WTC11 (cell line): ENCODE data around the gene MIB1. TPM values are rescaled to one million over a fixed set of nuclear protein-coding genes. Genes with fewer than 3 reads are reported as not detected.

Experiments
- ATAC-seq: fragments of 200-7000 bp; cut with Tn5 transposase; 2 replicates; pipeline ENCODE4 v1.10.0; 2021; ENCODE audit warnings: mild to moderate bottlenecking, moderate library complexity
- CTCF ChIA-PET: fragments of 300-600 bp; sonication (Branson Sonifier 250); formaldehyde crosslinking; loops from one replicate; lab custom pipeline; 2021; ENCODE audit warnings: antibody characterized with exemption; lab: Charles Lee
- POLR2A ChIA-PET: fragments of 350-600 bp; sonication (Branson Sonifier 250); formaldehyde crosslinking; loops from one replicate; lab custom pipeline; 2021; ENCODE audit warnings: antibody characterized with exemption; lab: Charles Lee
- DNase-seq: peaks from one replicate; pipeline ENCODE4 v3.0.0; 2021; ENCODE audit warnings: low spot score
- H3K27ac Mint-ChIP-seq: 2 replicates; pipeline ENCODE4 v1.8.0; 2021; ENCODE audit warnings: mixed read lengths
- H3K27me3 Mint-ChIP-seq: 2 replicates; pipeline ENCODE4 v1.8.0; 2021; ENCODE audit warnings: low read depth, mild to moderate bottlenecking, moderate library complexity, mixed read lengths
- H3K36me3 Mint-ChIP-seq: 2 replicates; pipeline ENCODE4 v1.8.0; 2021; ENCODE audit warnings: mixed read lengths
- H3K4me1 Mint-ChIP-seq: 2 replicates; pipeline ENCODE4 v1.8.0; 2022; ENCODE audit warnings: mixed read lengths
- H3K4me3 Mint-ChIP-seq: 2 replicates; pipeline ENCODE4 v1.8.0; 2021; ENCODE audit warnings: mild to moderate bottlenecking, moderate library complexity, mixed read lengths
- H3K9me3 Mint-ChIP-seq: 2 replicates; pipeline ENCODE4 v1.8.0; 2021; ENCODE audit warnings: mixed read lengths
- AFF4 ChIP-seq: sonication (generic); formaldehyde crosslinking; IDR thresholded peaks from 2 replicates; pipeline ENCODE4 v1.8.1; 2023; ENCODE audit warnings: mild to moderate bottlenecking, missing genetic modification reagents, borderline replicate concordance
- ELF4 ChIP-seq: sonication (generic); formaldehyde crosslinking; IDR thresholded peaks from 2 replicates; pipeline ENCODE4 v1.8.1; 2022; ENCODE audit warnings: low read depth, mild to moderate bottlenecking, moderate library complexity, missing genetic modification reagents
- ETV6 ChIP-seq: sonication (generic); formaldehyde crosslinking; IDR thresholded peaks from 2 replicates; pipeline ENCODE4 v1.8.1; 2022; ENCODE audit warnings: mild to moderate bottlenecking, missing genetic modification reagents
- GRHL2 ChIP-seq: fragments of 250-450 bp; sonication (Bioruptor Pico); IDR thresholded peaks from 2 replicates; pipeline ENCODE4 v1.8.0; 2022; ENCODE audit warnings: mild to moderate bottlenecking, moderate library complexity; ENCODE audit not compliant: insufficient replicate concordance, severe bottlenecking
- IRF2 ChIP-seq: sonication (generic); formaldehyde crosslinking; IDR thresholded peaks from 2 replicates; pipeline ENCODE4 v1.8.0; 2022; ENCODE audit warnings: low read depth, missing genetic modification reagents, borderline replicate concordance
- JAZF1 ChIP-seq: fragments of 250-450 bp; sonication (Bioruptor Pico); IDR thresholded peaks from 2 replicates; pipeline ENCODE4 v1.9.0; 2021; ENCODE audit warnings: moderate library complexity, mild to moderate bottlenecking, inconsistent platforms
- MYBL2 ChIP-seq: sonication (generic); formaldehyde crosslinking; IDR thresholded peaks from 2 replicates; pipeline ENCODE4 v1.8.1; 2023; ENCODE audit warnings: mild to moderate bottlenecking, moderate library complexity, missing genetic modification reagents
- NFATC4 ChIP-seq: fragments of 250-450 bp; sonication (Bioruptor Pico); IDR thresholded peaks from 2 replicates; pipeline ENCODE4 v1.9.0; 2021; ENCODE audit warnings: mild to moderate bottlenecking
- NR2C2 ChIP-seq: sonication (generic); formaldehyde crosslinking; IDR thresholded peaks from 2 replicates; pipeline ENCODE4 v1.8.0; 2022; ENCODE audit warnings: mild to moderate bottlenecking, missing genetic modification reagents
- PRRX2 ChIP-seq: fragments of 250-450 bp; sonication (Bioruptor Pico); IDR thresholded peaks from 2 replicates; pipeline ENCODE4 v1.8.0; 2021; ENCODE audit warnings: mild to moderate bottlenecking
- RELA ChIP-seq: sonication (generic); formaldehyde crosslinking; IDR thresholded peaks from 2 replicates; pipeline ENCODE4 v1.8.1; 2022; ENCODE audit warnings: missing genetic modification reagents, mild to moderate bottlenecking, borderline replicate concordance
- SMAD3 ChIP-seq: sonication (generic); formaldehyde crosslinking; IDR thresholded peaks from 2 replicates; pipeline ENCODE4 v1.8.0; 2022; ENCODE audit warnings: missing genetic modification reagents, mild to moderate bottlenecking, borderline replicate concordance
- SP1 ChIP-seq: sonication (generic); formaldehyde crosslinking; conservative IDR thresholded peaks from 2 replicates; pipeline ENCODE4 v1.8.1; 2022; ENCODE audit warnings: missing genetic modification reagents
- TEAD1 ChIP-seq: sonication (generic); formaldehyde crosslinking; IDR thresholded peaks from 2 replicates; pipeline ENCODE4 v1.8.0; 2022; ENCODE audit warnings: mild to moderate bottlenecking, missing genetic modification reagents
- ZBTB43 ChIP-seq: sonication (generic); formaldehyde crosslinking; IDR thresholded peaks from 2 replicates; pipeline ENCODE4 v1.8.1; 2023; ENCODE audit warnings: mild to moderate bottlenecking, missing genetic modification reagents
- ZNF232 ChIP-seq: sonication (generic); formaldehyde crosslinking; IDR thresholded peaks from 2 replicates; pipeline ENCODE4 v1.8.0; 2022; ENCODE audit warnings: mild to moderate bottlenecking, missing genetic modification reagents
- ZNF671 ChIP-seq: fragments of 250-450 bp; sonication (Bioruptor Pico); IDR thresholded peaks from 2 replicates; pipeline ENCODE4 v1.8.0; 2021; ENCODE audit warnings: mild to moderate bottlenecking
- total RNA-seq: library from RNA; stranded (reverse); gene quantifications from 3 replicates; pipeline ENCODE4 v1.2.3, GENCODE V29; 2021
- TF ChIP-seq, protein P1 (sequence below): fragments of 250-450 bp; sonication (Bioruptor Pico); conservative IDR thresholded peaks from 2 replicates; pipeline ENCODE4 v1.9.0; 2021; ENCODE audit warnings: mild to moderate bottlenecking
- TF ChIP-seq, protein P2 (sequence below): sonication (generic); formaldehyde crosslinking; IDR thresholded peaks from 2 replicates; pipeline ENCODE4 v1.8.0; 2022; ENCODE audit warnings: mild to moderate bottlenecking, missing genetic modification reagents
- TF ChIP-seq, protein P3 (sequence below): fragments of 250-450 bp; sonication (Bioruptor Pico); IDR thresholded peaks from 2 replicates; pipeline ENCODE4 v1.9.0; 2021; ENCODE audit warnings: moderate library complexity, mild to moderate bottlenecking, inconsistent platforms, borderline replicate concordance
- TF ChIP-seq, protein P4 (sequence below): sonication (generic); formaldehyde crosslinking; conservative IDR thresholded peaks from 2 replicates; pipeline ENCODE4 v1.8.1; 2023; ENCODE audit warnings: mild to moderate bottlenecking, low read depth, missing genetic modification reagents, moderate library complexity
- TF ChIP-seq, protein P5 (sequence below): sonication (generic); formaldehyde crosslinking; IDR thresholded peaks from 2 replicates; pipeline ENCODE4 v1.8.1; 2022; ENCODE audit warnings: missing genetic modification reagents, borderline replicate concordance

The MIB1 gene
- total RNA-seq, 1 experiment from 2014 or later, result 63.9 TPM

DNA sequence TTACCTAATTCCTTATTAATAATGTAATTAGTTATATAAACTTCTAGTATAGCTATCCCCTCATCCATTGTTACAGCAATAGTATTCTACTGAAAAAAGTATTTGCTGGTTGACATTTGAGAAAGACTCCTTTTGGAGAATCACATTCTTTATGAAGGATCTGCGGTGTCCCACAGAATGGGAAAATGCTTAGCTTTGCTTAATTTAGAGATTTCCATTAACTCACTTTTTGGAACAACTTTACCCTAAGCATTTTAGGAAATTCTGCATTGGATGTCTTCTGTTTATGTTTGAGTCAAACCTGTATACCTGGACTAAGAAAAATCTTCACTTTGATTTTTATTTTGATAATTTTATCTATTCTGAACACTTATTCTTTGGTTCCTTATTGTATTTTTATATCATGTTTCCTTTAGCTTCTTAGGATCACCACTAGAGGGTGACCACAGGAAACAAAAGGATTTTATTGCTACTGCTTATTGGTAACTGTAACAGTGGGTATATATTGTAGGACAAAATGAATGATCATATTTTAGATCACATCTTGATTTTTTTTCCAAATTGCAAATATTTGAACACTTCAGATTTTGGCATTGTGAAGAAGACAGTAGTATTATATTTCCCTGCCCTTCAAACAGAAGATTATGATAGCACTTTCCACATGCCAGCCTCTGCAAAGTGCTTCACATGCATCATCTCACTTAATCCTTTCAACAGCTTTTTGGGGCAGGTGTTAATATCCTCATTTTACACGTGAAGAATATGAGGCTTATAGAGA is 79.6 kb downstream of the MIB1 start:
- DNase-seq (no peak), ATAC-seq (no peak)
- Mint-ChIP-seq H3K9me3 (no peaks in the 10 kb centered on the region), H3K4me3 (no peak overlapping the region), H3K27me3 (no peaks in the 10 kb centered on the region), H3K27ac (no peak overlapping the region), H3K4me1 (peaks cover 8% of the 10 kb centered on the region)
- CTCF ChIA-PET, result interaction anchor here (0.6 to 1.8 kb wide), 14 partner anchors 9 to 219 kb away, joined by 3 to 29 read pairs (median 4); partner anchors contain the start of genes ESCO1 and MIB1
- POLR2A ChIA-PET, result no interaction called here
- no peak for TF ChIP-seq ETV6 (CRISPR knock-in tag)
- no peak for TF ChIP-seq TEAD1 (CRISPR knock-in tag)
- TF ChIP-seq NFATC4 (CRISPR knock-in tag), result no peak
- TF ChIP-seq JAZF1 (CRISPR knock-in tag), result no peak
- TF ChIP-seq MYBL2 (CRISPR knock-in tag), result no peak
- TF ChIP-seq, protein P1, sequence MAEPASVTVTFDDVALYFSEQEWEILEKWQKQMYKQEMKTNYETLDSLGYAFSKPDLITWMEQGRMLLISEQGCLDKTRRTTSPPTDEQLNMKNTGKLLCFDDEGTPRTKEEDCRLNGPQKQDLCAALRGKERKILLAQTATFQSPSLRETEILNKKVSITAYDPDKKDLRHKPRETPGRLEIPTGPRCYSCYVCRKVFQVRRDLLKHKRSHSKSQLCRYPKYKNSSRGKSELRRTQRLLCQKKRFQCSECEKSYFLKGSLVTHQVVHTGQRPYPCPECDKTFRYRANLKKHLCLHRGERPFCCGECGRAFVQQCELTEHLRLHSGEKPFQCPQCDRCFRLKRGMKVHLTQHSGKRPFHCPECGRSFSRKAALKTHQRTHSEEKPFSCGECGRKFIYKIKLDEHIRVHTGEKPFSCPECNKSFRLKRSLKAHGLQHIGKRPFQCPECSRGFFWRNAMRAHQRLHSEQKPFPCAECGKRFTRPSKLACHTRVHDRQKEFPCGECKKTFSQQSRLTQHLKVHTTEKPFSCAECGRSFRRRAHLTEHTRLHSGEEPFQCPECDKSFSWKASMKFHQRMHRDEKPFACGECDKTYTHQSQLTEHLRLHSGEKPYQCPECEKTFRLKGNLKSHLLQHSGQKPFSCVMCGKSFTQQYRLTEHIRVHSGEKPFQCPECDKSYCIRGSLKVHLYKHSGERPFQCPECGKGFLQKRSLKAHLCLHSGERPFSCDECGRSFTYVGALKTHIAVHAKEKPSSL (CRISPR knock-in tag), result no peak
- TF ChIP-seq GRHL2 (CRISPR knock-in tag), result no peak
- TF ChIP-seq, protein P2, sequence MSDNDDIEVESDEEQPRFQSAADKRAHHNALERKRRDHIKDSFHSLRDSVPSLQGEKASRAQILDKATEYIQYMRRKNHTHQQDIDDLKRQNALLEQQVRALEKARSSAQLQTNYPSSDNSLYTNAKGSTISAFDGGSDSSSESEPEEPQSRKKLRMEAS (CRISPR knock-in tag), result no peak
- TF ChIP-seq, protein P3, sequence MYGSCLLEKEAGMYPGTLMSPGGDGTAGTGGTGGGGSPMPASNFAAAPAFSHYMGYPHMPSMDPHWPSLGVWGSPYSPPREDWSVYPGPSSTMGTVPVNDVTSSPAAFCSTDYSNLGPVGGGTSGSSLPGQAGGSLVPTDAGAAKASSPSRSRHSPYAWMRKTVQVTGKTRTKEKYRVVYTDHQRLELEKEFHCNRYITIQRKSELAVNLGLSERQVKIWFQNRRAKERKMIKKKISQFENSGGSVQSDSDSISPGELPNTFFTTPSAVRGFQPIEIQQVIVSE (CRISPR knock-in tag), result no peak
- no peak for TF ChIP-seq ZBTB43 (CRISPR knock-in tag)
- no peak for TF ChIP-seq ZNF232 (CRISPR knock-in tag)
- TF ChIP-seq, all 79 proteins: peak for 0
- H3K36me3 Mint-ChIP-seq, result peaks cover 52% of the 10 kb centered on the region

DNA sequence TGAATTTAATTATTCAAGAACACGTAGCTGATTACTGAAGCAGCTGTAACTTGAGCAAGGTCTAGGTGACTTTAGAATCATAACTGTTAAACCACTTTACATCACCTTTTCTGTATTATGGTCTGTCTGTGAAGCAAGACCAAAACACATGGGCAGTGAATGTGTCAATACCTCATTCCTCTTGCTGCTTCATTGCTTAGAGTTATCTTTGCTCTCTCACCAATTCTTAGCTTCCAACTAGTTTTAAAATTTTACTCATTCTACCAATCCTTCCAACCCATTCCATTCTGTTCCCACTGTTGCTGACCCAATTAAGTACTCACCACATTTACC is 80.2 kb downstream of the MIB1 start:
- no peak for ATAC-seq
- CTCF ChIA-PET, result interaction anchor here (1.0 to 1.8 kb wide), 11 partner anchors 8 to 220 kb away, joined by 3 to 29 read pairs (median 5); partner anchors contain the start of gene ESCO1
- no peak for DNase-seq
- H3K4me1 Mint-ChIP-seq, result peaks cover 12% of the 10 kb centered on the region
- H3K27ac Mint-ChIP-seq, result no peak overlapping the region
- no peaks in the 10 kb centered on the region for H3K9me3 Mint-ChIP-seq
- no peaks in the 10 kb centered on the region for H3K27me3 Mint-ChIP-seq
- H3K36me3 Mint-ChIP-seq, result peaks cover 47% of the 10 kb centered on the region
- POLR2A ChIA-PET, result no interaction called here
- H3K4me3 Mint-ChIP-seq, result no peak overlapping the region
- TF ChIP-seq IRF2 (no peak), ELF4 (no peak), RELA (CRISPR knock-in tag) (no peak), NFATC4 (CRISPR knock-in tag) (no peak), NR2C2 (CRISPR knock-in tag) (no peak), MYBL2 (CRISPR knock-in tag) (no peak), AFF4 (no peak), SP1 (CRISPR knock-in tag) (no peak), PRRX2 (CRISPR knock-in tag) (no peak), ZNF671 (CRISPR knock-in tag) (no peak), SMAD3 (CRISPR knock-in tag) (no peak)
- TF ChIP-seq, protein P4, sequence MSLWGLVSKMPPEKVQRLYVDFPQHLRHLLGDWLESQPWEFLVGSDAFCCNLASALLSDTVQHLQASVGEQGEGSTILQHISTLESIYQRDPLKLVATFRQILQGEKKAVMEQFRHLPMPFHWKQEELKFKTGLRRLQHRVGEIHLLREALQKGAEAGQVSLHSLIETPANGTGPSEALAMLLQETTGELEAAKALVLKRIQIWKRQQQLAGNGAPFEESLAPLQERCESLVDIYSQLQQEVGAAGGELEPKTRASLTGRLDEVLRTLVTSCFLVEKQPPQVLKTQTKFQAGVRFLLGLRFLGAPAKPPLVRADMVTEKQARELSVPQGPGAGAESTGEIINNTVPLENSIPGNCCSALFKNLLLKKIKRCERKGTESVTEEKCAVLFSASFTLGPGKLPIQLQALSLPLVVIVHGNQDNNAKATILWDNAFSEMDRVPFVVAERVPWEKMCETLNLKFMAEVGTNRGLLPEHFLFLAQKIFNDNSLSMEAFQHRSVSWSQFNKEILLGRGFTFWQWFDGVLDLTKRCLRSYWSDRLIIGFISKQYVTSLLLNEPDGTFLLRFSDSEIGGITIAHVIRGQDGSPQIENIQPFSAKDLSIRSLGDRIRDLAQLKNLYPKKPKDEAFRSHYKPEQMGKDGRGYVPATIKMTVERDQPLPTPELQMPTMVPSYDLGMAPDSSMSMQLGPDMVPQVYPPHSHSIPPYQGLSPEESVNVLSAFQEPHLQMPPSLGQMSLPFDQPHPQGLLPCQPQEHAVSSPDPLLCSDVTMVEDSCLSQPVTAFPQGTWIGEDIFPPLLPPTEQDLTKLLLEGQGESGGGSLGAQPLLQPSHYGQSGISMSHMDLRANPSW (CRISPR knock-in tag), result no peak
- TF ChIP-seq, protein P5, sequence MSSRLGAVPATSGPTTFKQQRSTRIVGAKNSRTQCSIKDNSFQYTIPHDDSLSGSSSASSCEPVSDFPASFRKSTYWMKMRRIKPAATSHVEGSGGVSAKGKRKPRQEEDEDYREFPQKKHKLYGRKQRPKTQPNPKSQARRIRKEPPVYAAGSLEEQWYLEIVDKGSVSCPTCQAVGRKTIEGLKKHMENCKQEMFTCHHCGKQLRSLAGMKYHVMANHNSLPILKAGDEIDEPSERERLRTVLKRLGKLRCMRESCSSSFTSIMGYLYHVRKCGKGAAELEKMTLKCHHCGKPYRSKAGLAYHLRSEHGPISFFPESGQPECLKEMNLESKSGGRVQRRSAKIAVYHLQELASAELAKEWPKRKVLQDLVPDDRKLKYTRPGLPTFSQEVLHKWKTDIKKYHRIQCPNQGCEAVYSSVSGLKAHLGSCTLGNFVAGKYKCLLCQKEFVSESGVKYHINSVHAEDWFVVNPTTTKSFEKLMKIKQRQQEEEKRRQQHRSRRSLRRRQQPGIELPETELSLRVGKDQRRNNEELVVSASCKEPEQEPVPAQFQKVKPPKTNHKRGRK (CRISPR knock-in tag), result no peak
